SK-N-SH treated with all-trans-retinoic acid at 6 μM for 48 hours (cell line): ENCODE results near the gene HLA-G.

Experiments used
- ATAC-seq: fragments of 200-7000 bp; cut with Tn5 transposase; 3 replicates; pipeline ENCODE4 v1.9.1; 2020; ENCODE audit warnings: mild to moderate bottlenecking, moderate library complexity
- BACH2 ChIP-seq: fragments of 250-450 bp; sonication (Bioruptor Pico); IDR thresholded peaks from 2 replicates; pipeline ENCODE4 v1.9.0; 2021; ENCODE audit warnings: mild to moderate bottlenecking, borderline replicate concordance
- CSDC2 ChIP-seq: fragments of 250-450 bp; sonication (Bioruptor Pico); IDR thresholded peaks from 2 replicates; pipeline ENCODE4 v1.5.0; 2020; ENCODE audit warnings: mild to moderate bottlenecking, moderate library complexity
- ESRRG ChIP-seq: fragments of 250-450 bp; sonication (Bioruptor Pico); IDR thresholded peaks from 2 replicates; pipeline ENCODE4 v1.6.1; 2021; ENCODE audit warnings: mild to moderate bottlenecking
- GLIS3 ChIP-seq: fragments of 250-450 bp; sonication (Bioruptor Pico); IDR thresholded peaks from 2 replicates; pipeline ENCODE4 v1.5.0; 2020; ENCODE audit warnings: mild to moderate bottlenecking, moderate library complexity
- ISL1 ChIP-seq: fragments of 250-450 bp; sonication (Bioruptor Pico); IDR thresholded peaks from 2 replicates; pipeline ENCODE4 v2.1.2; 2022; ENCODE audit warnings: mild to moderate bottlenecking, moderate library complexity
- PPARA ChIP-seq: fragments of 250-450 bp; sonication (Bioruptor Pico); IDR thresholded peaks from 2 replicates; pipeline ENCODE4 v1.5.0; 2020; ENCODE audit warnings: mild to moderate bottlenecking, borderline replicate concordance
- RARB ChIP-seq: fragments of 250-450 bp; sonication (Bioruptor Pico); IDR thresholded peaks from 2 replicates; pipeline ENCODE4 v1.8.0; 2021; ENCODE audit warnings: mild to moderate bottlenecking, moderate library complexity
- SNAI2 ChIP-seq: fragments of 250-450 bp; sonication (Bioruptor Pico); IDR thresholded peaks from 2 replicates; pipeline ENCODE4 v1.5.0; 2020; ENCODE audit warnings: mild to moderate bottlenecking, moderate library complexity
- TCF4 ChIP-seq: fragments of 250-450 bp; sonication (Bioruptor Pico); IDR thresholded peaks from 2 replicates; pipeline ENCODE4 v1.8.0; 2021; ENCODE audit warnings: mild to moderate bottlenecking, moderate library complexity, borderline replicate concordance
- ZC3H10 ChIP-seq: fragments of 250-450 bp; sonication (Bioruptor Pico); IDR thresholded peaks from 2 replicates; pipeline ENCODE4 v1.5.1; 2021; ENCODE audit warnings: mild to moderate bottlenecking, moderate library complexity
- ZFP30 ChIP-seq: fragments of 450-650 bp; formaldehyde crosslinking; IDR thresholded peaks from 2 replicates; pipeline ENCODE4 v1.5.0; 2022; ENCODE audit warnings: mild to moderate bottlenecking, moderate library complexity
- ZNF565 ChIP-seq: fragments of 450-650 bp; formaldehyde crosslinking; conservative IDR thresholded peaks from 2 replicates; pipeline ENCODE4 v1.5.0; 2020; ENCODE audit warnings: low read depth, mild to moderate bottlenecking, moderate library complexity
- ZNF70 ChIP-seq: fragments of 450-650 bp; formaldehyde crosslinking; IDR thresholded peaks from 2 replicates; pipeline ENCODE4 v1.5.0; 2020; ENCODE audit warnings: mild to moderate bottlenecking, moderate library complexity
- ZNF8 ChIP-seq: fragments of 450-650 bp; formaldehyde crosslinking; IDR thresholded peaks from 2 replicates; pipeline ENCODE4 v1.5.0; 2020; ENCODE audit warnings: mild to moderate bottlenecking, moderate library complexity
- TF ChIP-seq, protein P1 (sequence below): fragments of 250-450 bp; sonication (Bioruptor Pico); IDR thresholded peaks from 2 replicates; pipeline ENCODE4 v1.5.0; 2020; ENCODE audit warnings: mild to moderate bottlenecking, moderate library complexity
- TF ChIP-seq, protein P2 (sequence below): fragments of 250-450 bp; sonication (Bioruptor Pico); IDR thresholded peaks from 2 replicates; pipeline ENCODE4 v1.8.0; 2020; ENCODE audit warnings: mild to moderate bottlenecking, moderate library complexity, borderline replicate concordance
- TF ChIP-seq, protein P3 (sequence below): fragments of 250-450 bp; sonication (Bioruptor Pico); IDR thresholded peaks from 2 replicates; pipeline ENCODE4 v1.8.0; 2021; ENCODE audit warnings: low read depth, mild to moderate bottlenecking, moderate library complexity, borderline replicate concordance
- TF ChIP-seq, protein P4 (sequence below): fragments of 250-450 bp; sonication (Bioruptor Pico); IDR thresholded peaks from 2 replicates; pipeline ENCODE4 v1.5.1; 2020; ENCODE audit warnings: low read depth, mild to moderate bottlenecking, moderate library complexity

The HLA-G gene

DNA sequence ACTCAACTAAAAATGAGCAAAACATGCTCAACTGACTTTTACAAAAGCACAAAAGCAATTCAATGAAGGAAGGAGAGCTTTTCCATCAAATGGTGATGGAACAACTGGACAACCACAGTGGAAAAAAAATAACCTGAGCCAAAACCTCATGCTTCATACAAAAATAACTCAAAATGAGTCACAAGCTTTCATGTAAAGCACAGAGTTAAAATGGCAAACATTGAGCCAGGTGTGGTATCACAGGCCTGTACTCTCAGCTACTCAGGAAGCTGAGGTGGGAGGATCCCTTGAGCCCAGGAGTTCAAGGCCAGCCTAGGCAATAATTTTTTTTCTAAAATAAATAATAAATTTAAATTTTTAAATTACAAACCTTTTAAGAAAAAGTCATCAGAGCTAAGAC, 18.4 kb upstream of the HLA-G start:
- TF ChIP-seq ZNF8 (CRISPR knock-in tag) (no peak), ZC3H10 (no peak), ZNF70 (CRISPR knock-in tag) (no peak), TCF4 (CRISPR knock-in tag) (no peak), PPARA (CRISPR knock-in tag) (no peak), SNAI2 (CRISPR knock-in tag) (no peak), ESRRG (CRISPR knock-in tag) (no peak), CSDC2 (CRISPR knock-in tag) (no peak)
- TF ChIP-seq, protein P1, sequence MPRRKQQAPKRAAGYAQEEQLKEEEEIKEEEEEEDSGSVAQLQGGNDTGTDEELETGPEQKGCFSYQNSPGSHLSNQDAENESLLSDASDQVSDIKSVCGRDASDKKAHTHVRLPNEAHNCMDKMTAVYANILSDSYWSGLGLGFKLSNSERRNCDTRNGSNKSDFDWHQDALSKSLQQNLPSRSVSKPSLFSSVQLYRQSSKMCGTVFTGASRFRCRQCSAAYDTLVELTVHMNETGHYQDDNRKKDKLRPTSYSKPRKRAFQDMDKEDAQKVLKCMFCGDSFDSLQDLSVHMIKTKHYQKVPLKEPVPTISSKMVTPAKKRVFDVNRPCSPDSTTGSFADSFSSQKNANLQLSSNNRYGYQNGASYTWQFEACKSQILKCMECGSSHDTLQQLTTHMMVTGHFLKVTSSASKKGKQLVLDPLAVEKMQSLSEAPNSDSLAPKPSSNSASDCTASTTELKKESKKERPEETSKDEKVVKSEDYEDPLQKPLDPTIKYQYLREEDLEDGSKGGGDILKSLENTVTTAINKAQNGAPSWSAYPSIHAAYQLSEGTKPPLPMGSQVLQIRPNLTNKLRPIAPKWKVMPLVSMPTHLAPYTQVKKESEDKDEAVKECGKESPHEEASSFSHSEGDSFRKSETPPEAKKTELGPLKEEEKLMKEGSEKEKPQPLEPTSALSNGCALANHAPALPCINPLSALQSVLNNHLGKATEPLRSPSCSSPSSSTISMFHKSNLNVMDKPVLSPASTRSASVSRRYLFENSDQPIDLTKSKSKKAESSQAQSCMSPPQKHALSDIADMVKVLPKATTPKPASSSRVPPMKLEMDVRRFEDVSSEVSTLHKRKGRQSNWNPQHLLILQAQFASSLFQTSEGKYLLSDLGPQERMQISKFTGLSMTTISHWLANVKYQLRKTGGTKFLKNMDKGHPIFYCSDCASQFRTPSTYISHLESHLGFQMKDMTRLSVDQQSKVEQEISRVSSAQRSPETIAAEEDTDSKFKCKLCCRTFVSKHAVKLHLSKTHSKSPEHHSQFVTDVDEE (CRISPR knock-in tag), result no peak
- TF ChIP-seq, protein P2, sequence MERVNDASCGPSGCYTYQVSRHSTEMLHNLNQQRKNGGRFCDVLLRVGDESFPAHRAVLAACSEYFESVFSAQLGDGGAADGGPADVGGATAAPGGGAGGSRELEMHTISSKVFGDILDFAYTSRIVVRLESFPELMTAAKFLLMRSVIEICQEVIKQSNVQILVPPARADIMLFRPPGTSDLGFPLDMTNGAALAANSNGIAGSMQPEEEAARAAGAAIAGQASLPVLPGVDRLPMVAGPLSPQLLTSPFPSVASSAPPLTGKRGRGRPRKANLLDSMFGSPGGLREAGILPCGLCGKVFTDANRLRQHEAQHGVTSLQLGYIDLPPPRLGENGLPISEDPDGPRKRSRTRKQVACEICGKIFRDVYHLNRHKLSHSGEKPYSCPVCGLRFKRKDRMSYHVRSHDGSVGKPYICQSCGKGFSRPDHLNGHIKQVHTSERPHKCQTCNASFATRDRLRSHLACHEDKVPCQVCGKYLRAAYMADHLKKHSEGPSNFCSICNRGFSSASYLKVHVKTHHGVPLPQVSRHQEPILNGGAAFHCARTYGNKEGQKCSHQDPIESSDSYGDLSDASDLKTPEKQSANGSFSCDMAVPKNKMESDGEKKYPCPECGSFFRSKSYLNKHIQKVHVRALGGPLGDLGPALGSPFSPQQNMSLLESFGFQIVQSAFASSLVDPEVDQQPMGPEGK (CRISPR knock-in tag), result no peak
- TF ChIP-seq, all 23 proteins: peak for 0
- ATAC-seq, result no peak

DNA sequence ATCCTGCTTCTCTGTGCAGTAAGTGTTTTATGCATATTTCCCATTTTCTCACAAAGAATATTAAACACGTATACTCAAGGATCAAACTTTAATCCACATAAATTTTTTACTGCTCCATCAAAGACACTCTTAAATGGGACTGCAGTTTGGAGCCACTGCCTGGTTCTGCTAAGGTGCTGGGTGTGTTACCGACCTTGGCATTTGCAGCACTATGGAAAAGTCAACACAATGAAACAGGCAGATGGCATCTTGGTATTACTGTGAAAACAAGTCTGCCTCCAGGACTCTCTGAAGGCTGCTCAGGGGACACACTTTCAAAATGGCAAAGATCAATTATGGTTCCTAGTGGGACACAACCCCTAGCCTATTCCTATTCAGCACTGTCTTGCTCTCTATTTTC, 17.3 kb upstream of the HLA-G start:
- no peak for TF ChIP-seq RARB (CRISPR knock-in tag)
- TF ChIP-seq, protein P3, sequence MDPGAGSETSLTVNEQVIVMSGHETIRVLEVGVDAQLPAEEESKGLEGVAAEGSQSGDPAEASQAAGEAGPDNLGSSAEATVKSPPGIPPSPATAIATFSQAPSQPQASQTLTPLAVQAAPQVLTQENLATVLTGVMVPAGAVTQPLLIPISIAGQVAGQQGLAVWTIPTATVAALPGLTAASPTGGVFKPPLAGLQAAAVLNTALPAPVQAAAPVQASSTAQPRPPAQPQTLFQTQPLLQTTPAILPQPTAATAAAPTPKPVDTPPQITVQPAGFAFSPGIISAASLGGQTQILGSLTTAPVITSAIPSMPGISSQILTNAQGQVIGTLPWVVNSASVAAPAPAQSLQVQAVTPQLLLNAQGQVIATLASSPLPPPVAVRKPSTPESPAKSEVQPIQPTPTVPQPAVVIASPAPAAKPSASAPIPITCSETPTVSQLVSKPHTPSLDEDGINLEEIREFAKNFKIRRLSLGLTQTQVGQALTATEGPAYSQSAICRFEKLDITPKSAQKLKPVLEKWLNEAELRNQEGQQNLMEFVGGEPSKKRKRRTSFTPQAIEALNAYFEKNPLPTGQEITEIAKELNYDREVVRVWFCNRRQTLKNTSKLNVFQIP (CRISPR knock-in tag), result no peak
- no peak for TF ChIP-seq ISL1 (CRISPR knock-in tag)
- TF ChIP-seq, protein P1 (CRISPR knock-in tag), result no peak
- TF ChIP-seq, protein P2 (CRISPR knock-in tag), result no peak
- no peak for TF ChIP-seq ZNF70 (CRISPR knock-in tag)
- no peak for TF ChIP-seq ZFP30
- no peak for TF ChIP-seq BACH2
- TF ChIP-seq GLIS3 (CRISPR knock-in tag), result no peak
- TF ChIP-seq CSDC2 (CRISPR knock-in tag), result no peak
- TF ChIP-seq SNAI2 (CRISPR knock-in tag), result no peak
- TF ChIP-seq TCF4 (CRISPR knock-in tag), result no peak
- TF ChIP-seq ZNF565 (CRISPR knock-in tag), result no peak
- no peak for TF ChIP-seq ZNF8 (CRISPR knock-in tag)
- ATAC-seq, result no peak

DNA sequence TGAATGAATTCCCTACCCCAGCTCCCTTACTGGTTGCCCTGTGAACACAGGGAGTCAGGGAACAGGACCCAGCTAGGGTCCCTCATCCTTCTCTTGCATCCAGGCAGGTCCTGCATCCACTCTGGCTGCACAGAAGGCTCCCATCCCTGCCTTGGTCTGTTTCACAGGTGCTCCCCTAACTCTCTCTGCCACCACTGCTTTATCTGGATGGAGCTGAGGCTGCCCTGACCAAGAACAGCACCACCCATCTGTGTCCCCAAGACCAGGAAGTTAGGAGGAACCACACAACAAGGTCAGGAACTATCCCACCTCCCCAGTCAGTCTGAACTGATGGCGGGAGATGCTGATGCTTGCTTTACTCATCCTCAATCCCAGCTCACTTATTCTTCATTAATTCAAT, 16.2 kb upstream of the HLA-G start:
- TF ChIP-seq, protein P4, sequence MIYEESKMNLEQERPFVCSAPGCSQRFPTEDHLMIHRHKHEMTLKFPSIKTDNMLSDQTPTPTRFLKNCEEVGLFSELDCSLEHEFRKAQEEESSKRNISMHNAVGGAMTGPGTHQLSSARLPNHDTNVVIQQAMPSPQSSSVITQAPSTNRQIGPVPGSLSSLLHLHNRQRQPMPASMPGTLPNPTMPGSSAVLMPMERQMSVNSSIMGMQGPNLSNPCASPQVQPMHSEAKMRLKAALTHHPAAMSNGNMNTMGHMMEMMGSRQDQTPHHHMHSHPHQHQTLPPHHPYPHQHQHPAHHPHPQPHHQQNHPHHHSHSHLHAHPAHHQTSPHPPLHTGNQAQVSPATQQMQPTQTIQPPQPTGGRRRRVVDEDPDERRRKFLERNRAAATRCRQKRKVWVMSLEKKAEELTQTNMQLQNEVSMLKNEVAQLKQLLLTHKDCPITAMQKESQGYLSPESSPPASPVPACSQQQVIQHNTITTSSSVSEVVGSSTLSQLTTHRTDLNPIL (CRISPR knock-in tag), result no peak
- TF ChIP-seq ZNF70 (CRISPR knock-in tag), result no peak
- ATAC-seq, result no peak
